Lower leg skin (tissue), 3 donors: Measurements from ENCODE around the gene GNB1.
"Not testable (repeated sequence)": the region's sequence is repeated elsewhere in the genome, so short reads cannot be mapped to it uniquely, and the experiment has no call there.

Experiments used
- CTCF ChIP-seq, 3 donors: fragments of 450-650 bp; IDR thresholded peaks; one replicate each; pipeline ENCODE4 v1.5.1; 2016; ENCODE audit warnings: antibody characterized with exemption in 3 of 3, mild to moderate bottlenecking in 3 of 3, moderate library complexity in 2 of 3
- POLR2A ChIP-seq, 2 donors: fragments of 450-650 bp; IDR thresholded peaks; one replicate each; pipeline ENCODE4 v1.6.1; 2016 to 2017; ENCODE audit warnings: antibody characterized with exemption in 2 of 2, mild to moderate bottlenecking in 1 of 2, moderate library complexity in 1 of 2

GRCh38 chr1:1856161-1856560, 34.7 kb downstream of the GNB1 start:
- TF ChIP-seq CTCF, POLR2A (IDR thresholded peaks at IDR 0.05): not testable (repeated sequence)
